ENCODE measurements around the gene NRG2. TPM values are rescaled to one million over a fixed set of nuclear protein-coding genes. Genes with fewer than 3 reads are reported as not detected.
A peak's percentile ranks its signal among the peaks of the same experiment; 100 is the strongest.

Gene NRG2
- total and polyA plus RNA-seq, 3 experiments from 2014 or later = 0.18 to 0.24 TPM; not detected in 1

GRCh38 chr5:139925650-139926640, 117.2 kb downstream of the NRG2 start:
- peak overlapping the region in 6 of 7 donors; percentile 8 to 70 (median 48) for H3K4me3 Mint-ChIP-seq
- H3K27me3 ChIP-seq (ENCODE audit: insufficient read depth, low read length, poor library complexity, severe bottlenecking) = no peaks in the 10 kb centered on the region
- H3K27ac Mint-ChIP-seq = peak overlapping the region; percentile 48 to 97 (median 87)
- ChIA-PET POLR2A (interaction anchor here (0.6 kb wide), 1 partner anchor 1350 kb away, joined by 5 read pairs; no protein-coding TSS in a partner anchor), CTCF (interaction anchor here (2.5 kb wide), 1 partner anchor 43 kb away, joined by 8 read pairs; no protein-coding TSS in a partner anchor)
- peaks cover 17% of the 10 kb centered on the region for H3K4me1 ChIP-seq (ENCODE audit: insufficient read depth, low read length)
- no peak overlapping the region for H3K4me3 ChIP-seq (ENCODE audit: low read length)
- H3K27me3 Mint-ChIP-seq = peaks cover 9 to 36% of the 10 kb centered on the region in 2 donors
- no peak overlapping the region for H3K27ac ChIP-seq (ENCODE audit: low read depth, low read length)
- no peaks in the 10 kb centered on the region for H3K36me3 ChIP-seq (ENCODE audit: insufficient read depth, low read length)
- no peaks in the 10 kb centered on the region for H3K36me3 Mint-ChIP-seq
- H3K9me3 ChIP-seq (ENCODE audit: low read length) = no peaks in the 10 kb centered on the region
- H3K9me3 Mint-ChIP-seq = no peaks in the 10 kb centered on the region
- peak in 4 of 5 donors; percentile 10 to 63 (median 20) for DNase-seq
- peaks cover 13 to 19% (median 16%) of the 10 kb centered on the region in 3 donors for H3K4me1 Mint-ChIP-seq

GRCh38 chr5:139925216-139925562, 117.9 kb downstream of the NRG2 start:
- H3K4me1 ChIP-seq (ENCODE audit: insufficient read depth, low read length) = peaks cover 17% of the 10 kb centered on the region
- H3K36me3 ChIP-seq (ENCODE audit: insufficient read depth, low read length) = no peaks in the 10 kb centered on the region
- no peak for DNase-seq
- Mint-ChIP-seq H3K27ac (peak overlapping the region in 2 of 8 donors; percentile 7 to 25), H3K36me3 (no peaks in the 10 kb centered on the region), H3K4me3 (no peak overlapping the region), H3K9me3 (no peaks in the 10 kb centered on the region), H3K4me1 (peaks cover 13 to 19% (median 16%) of the 10 kb centered on the region in 3 donors), H3K27me3 (peaks cover 9 to 29% of the 10 kb centered on the region in 2 donors)
- H3K27me3 ChIP-seq (ENCODE audit: insufficient read depth, low read length, poor library complexity, severe bottlenecking) = no peaks in the 10 kb centered on the region
- H3K9me3 ChIP-seq (ENCODE audit: low read length) = no peaks in the 10 kb centered on the region
- POLR2A ChIA-PET = interaction anchor here (0.6 kb wide), 1 partner anchor 1349 kb away, joined by 5 read pairs; no protein-coding TSS in a partner anchor
- no peak overlapping the region for H3K4me3 ChIP-seq (ENCODE audit: low read length)
- H3K27ac ChIP-seq (ENCODE audit: low read depth, low read length) = no peak overlapping the region
- CTCF ChIA-PET = interaction anchor here (2.5 kb wide), 1 partner anchor 44 kb away, joined by 8 read pairs; no protein-coding TSS in a partner anchor

DNA sequence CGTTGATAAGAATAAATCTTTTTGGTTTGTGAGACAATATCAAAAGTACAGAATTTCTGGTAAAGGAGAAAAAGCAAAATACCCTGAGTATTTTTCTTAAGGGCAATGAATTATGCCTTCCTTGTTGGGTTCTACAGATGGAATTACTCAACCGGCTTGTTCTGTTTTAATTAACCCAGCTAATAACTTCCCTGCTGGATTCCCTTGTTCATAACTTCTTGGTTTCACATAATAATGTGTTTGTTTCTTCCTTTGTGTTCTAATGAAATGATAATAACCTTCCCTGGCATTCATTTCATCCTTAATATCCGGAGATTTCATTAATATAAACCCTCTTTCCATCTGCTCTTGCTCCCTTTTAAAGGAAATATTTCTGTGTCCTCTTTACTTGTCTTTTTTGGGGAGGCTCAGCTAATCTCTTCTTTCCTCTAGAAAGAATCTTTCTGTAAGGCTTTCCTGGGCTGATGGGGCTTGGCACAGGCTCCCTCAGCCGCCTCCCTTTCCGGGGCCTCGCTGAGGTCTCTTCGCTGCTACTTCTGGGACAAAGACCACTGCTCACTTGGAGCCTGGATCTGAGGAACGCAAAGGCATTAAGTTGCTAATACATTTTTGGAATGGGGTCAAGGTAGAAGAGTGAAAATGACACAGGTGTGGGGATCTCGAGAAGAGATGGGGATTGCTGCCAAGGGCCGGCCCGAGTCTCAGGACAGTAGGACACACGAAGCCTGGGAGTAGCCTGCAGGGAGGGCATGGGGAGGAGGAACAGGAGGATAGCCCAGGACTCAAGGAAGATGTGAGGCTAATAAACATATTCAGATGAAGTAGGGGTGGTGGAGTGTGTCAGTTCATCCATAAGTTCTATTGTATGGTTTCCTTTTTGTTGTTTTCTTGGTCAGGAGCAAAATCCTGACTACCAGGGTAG, 118.5 kb downstream of the NRG2 start:
- H3K36me3 Mint-ChIP-seq = no peaks in the 10 kb centered on the region
- no peak overlapping the region for H3K4me3 Mint-ChIP-seq
- Histone ChIP-seq H3K4me3 (ENCODE audit: low read length) (no peak overlapping the region), H3K9me3 (ENCODE audit: low read length) (no peaks in the 10 kb centered on the region), H3K36me3 (ENCODE audit: insufficient read depth, low read length) (no peaks in the 10 kb centered on the region), H3K27me3 (ENCODE audit: insufficient read depth, low read length, poor library complexity, severe bottlenecking) (no peaks in the 10 kb centered on the region), H3K27ac (ENCODE audit: low read depth, low read length) (no peak overlapping the region), H3K4me1 (ENCODE audit: insufficient read depth, low read length) (peaks cover 17% of the 10 kb centered on the region)
- ChIA-PET POLR2A (no interaction called here), CTCF (interaction anchor here (2.5 kb wide), 1 partner anchor 44 kb away, joined by 8 read pairs; no protein-coding TSS in a partner anchor)
- peaks cover 3 to 22% of the 10 kb centered on the region in 2 donors for H3K27me3 Mint-ChIP-seq
- peak overlapping the region in 2 of 8 donors; percentile 68 to 72 for H3K27ac Mint-ChIP-seq
- no peak for DNase-seq
- H3K4me1 Mint-ChIP-seq = peaks cover 13 to 19% (median 16%) of the 10 kb centered on the region in 3 donors
- H3K9me3 Mint-ChIP-seq = no peaks in the 10 kb centered on the region

DNA sequence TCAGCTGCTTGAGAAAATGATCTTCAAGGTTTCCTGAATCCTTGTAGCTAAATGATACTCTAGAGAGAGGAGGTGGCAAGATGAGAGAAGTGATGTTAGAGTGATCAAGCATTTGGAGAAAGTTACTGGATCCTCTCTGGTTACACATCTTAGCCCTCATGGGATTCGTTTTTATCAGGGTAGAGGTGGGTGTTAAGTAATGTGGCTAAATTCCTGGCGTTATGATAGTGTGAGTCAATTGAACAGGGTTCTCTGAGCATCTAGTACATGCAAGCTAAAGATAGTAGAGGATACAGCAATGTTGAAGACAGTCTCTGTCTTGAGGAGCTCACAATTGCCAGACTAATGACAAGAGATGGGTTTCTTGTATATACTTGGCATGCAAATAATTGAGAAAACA, 123.8 kb downstream of the NRG2 start:
- DNase-seq = no peak
- H3K4me1 ChIP-seq (ENCODE audit: insufficient read depth, low read length) = no peaks in the 10 kb centered on the region
- H3K4me3 ChIP-seq (ENCODE audit: low read length) = no peak overlapping the region
- no peak overlapping the region for H3K27ac ChIP-seq (ENCODE audit: low read depth, low read length)
- Mint-ChIP-seq H3K9me3 (peaks cover 0 to 6% (median 0%) of the 10 kb centered on the region in 5 donors), H3K27ac (no peak overlapping the region), H3K4me1 (no peaks in the 10 kb centered on the region), H3K4me3 (no peak overlapping the region), H3K36me3 (peaks cover 0 to 3% (median 0%) of the 10 kb centered on the region in 3 donors), H3K27me3 (peaks cover 18 to 31% of the 10 kb centered on the region in 2 donors)
- ChIA-PET POLR2A (no interaction called here), CTCF (interaction anchor here (1.3 to 1.4 kb wide), 2 partner anchors 49 to 57 kb away, joined by 3 to 5 read pairs; no protein-coding TSS in a partner anchor)
- no peaks in the 10 kb centered on the region for H3K9me3 ChIP-seq (ENCODE audit: low read length)
- peaks cover 5% of the 10 kb centered on the region for H3K27me3 ChIP-seq (ENCODE audit: insufficient read depth, low read length, poor library complexity, severe bottlenecking)
- H3K36me3 ChIP-seq (ENCODE audit: insufficient read depth, low read length) = no peaks in the 10 kb centered on the region

DNA sequence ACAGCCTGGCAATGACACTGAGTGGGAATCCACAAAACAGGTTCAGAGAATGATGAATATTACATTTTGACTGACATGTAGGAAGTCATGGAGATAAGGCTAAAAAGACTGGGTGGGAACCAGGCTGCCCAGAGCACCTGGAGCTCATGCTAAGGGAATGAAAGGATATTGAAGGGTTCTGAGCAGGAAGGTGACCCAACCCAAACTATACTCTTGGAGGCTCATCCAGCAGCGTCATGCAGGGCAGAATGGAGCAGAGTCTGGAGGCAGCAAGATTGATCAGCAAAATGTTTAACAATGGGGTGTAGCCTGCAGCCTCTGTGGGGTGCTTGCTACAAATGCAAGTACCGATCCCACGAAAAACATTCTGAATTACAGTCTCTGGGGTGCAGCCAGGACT, 127.3 kb downstream of the NRG2 start:
- Mint-ChIP-seq H3K27me3 (peaks cover 21 to 34% of the 10 kb centered on the region in 2 donors), H3K36me3 (peaks cover 0 to 3% (median 0%) of the 10 kb centered on the region in 3 donors), H3K4me3 (no peak overlapping the region), H3K9me3 (peaks cover 0 to 6% (median 0%) of the 10 kb centered on the region in 5 donors), H3K27ac (no peak overlapping the region), H3K4me1 (no peaks in the 10 kb centered on the region)
- Histone ChIP-seq H3K4me3 (ENCODE audit: low read length) (no peak overlapping the region), H3K9me3 (ENCODE audit: low read length) (no peaks in the 10 kb centered on the region), H3K4me1 (ENCODE audit: insufficient read depth, low read length) (no peaks in the 10 kb centered on the region), H3K27ac (ENCODE audit: low read depth, low read length) (no peak overlapping the region), H3K27me3 (ENCODE audit: insufficient read depth, low read length, poor library complexity, severe bottlenecking) (peaks cover 5% of the 10 kb centered on the region), H3K36me3 (ENCODE audit: insufficient read depth, low read length) (no peaks in the 10 kb centered on the region)
- CTCF ChIA-PET = interaction anchor here (0.9 to 2.6 kb wide), 4 partner anchors 14 to 128 kb away, joined by 3 to 7 read pairs (median 4); no protein-coding TSS in a partner anchor
- DNase-seq = no peak
- POLR2A ChIA-PET = no interaction called here

- Mint-ChIP-seq H3K4me1 (no peaks in the 10 kb centered on the region), H3K9me3 (peaks cover 0 to 6% (median 0%) of the 10 kb centered on the region in 5 donors)
- POLR2A ChIA-PET = no interaction called here
Observed at GRCh38 chr5:139915266-139915665, 127.8 kb downstream of the NRG2 start.

DNA sequence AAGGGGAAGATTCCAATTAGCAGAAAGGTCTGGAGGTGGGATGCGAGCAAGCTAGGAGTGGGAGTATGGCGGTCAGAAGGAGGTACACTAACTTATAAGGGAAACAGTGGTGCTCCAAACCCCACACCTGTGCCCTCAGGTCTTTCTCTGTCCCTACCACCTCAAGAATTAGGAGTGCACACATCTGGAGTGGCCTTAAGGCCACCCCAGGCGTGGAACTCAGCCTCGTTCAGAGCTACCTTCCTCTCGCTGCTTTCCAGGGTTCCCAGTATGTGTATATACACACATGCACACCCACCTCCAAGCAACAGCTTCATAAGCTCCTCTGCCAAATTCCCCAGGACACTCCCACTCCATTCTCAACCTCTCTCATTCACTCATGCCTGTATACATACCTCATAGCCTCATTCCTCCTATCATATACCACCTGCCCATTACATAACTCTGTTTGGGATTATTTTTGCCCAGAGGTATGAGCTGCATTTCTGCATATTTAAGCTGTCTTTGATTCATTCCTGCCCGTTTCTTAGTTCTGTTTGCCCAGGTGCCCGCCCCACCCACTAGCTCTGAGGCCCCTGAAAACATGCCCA, 128.8 kb downstream of the NRG2 start:
- Mint-ChIP-seq H3K27me3 (peaks cover 21 to 34% of the 10 kb centered on the region in 2 donors), H3K27ac (no peak overlapping the region), H3K36me3 (peaks cover 0 to 3% (median 0%) of the 10 kb centered on the region in 3 donors), H3K9me3 (peaks cover 0 to 6% (median 0%) of the 10 kb centered on the region in 5 donors), H3K4me1 (no peaks in the 10 kb centered on the region), H3K4me3 (no peak overlapping the region)
- H3K9me3 ChIP-seq (ENCODE audit: low read length) = no peaks in the 10 kb centered on the region
- H3K4me1 ChIP-seq (ENCODE audit: insufficient read depth, low read length) = no peaks in the 10 kb centered on the region
- DNase-seq = no peak
- POLR2A ChIA-PET = no interaction called here
- no peak overlapping the region for H3K27ac ChIP-seq (ENCODE audit: low read depth, low read length)
- H3K36me3 ChIP-seq (ENCODE audit: insufficient read depth, low read length) = no peaks in the 10 kb centered on the region
- CTCF ChIA-PET = interaction anchor here (2.0 kb wide), 1 partner anchor 54 kb away, joined by 6 read pairs; no protein-coding TSS in a partner anchor
- H3K4me3 ChIP-seq (ENCODE audit: low read length) = no peak overlapping the region
- peaks cover 5% of the 10 kb centered on the region for H3K27me3 ChIP-seq (ENCODE audit: insufficient read depth, low read length, poor library complexity, severe bottlenecking)

More at GRCh38 chr5:139915266-139915665, 127.8 kb downstream of the NRG2 start:
- peaks cover 0 to 3% (median 0%) of the 10 kb centered on the region in 3 donors for H3K36me3 Mint-ChIP-seq
- H3K4me3 ChIP-seq (ENCODE audit: low read length) = no peak overlapping the region
- no peaks in the 10 kb centered on the region for H3K9me3 ChIP-seq (ENCODE audit: low read length)
- H3K27ac ChIP-seq (ENCODE audit: low read depth, low read length) = no peak overlapping the region
- CTCF ChIA-PET = interaction anchor here (0.9 to 2.6 kb wide), 4 partner anchors 13 to 128 kb away, joined by 3 to 7 read pairs (median 4); no protein-coding TSS in a partner anchor
- H3K27me3 ChIP-seq (ENCODE audit: insufficient read depth, low read length, poor library complexity, severe bottlenecking) = peaks cover 5% of the 10 kb centered on the region
- no peaks in the 10 kb centered on the region for H3K4me1 ChIP-seq (ENCODE audit: insufficient read depth, low read length)
- peaks cover 21 to 34% of the 10 kb centered on the region in 2 donors for H3K27me3 Mint-ChIP-seq
- DNase-seq = no peak
- no peaks in the 10 kb centered on the region for H3K36me3 ChIP-seq (ENCODE audit: insufficient read depth, low read length)
- no peak overlapping the region for H3K27ac Mint-ChIP-seq
- H3K4me3 Mint-ChIP-seq = no peak overlapping the region

Data from CD8-positive, alpha-beta memory T cell (primary cell).